HG02610 (cell line): ENCODE results near the gene COL20A1.

Source experiments
- ATAC-seq: cut with Tn5 transposase; IDR thresholded peaks from one replicate; pipeline ENCODE4 v1.9.1; 2021; ENCODE audit warnings: mild to moderate bottlenecking, moderate library complexity; ENCODE audit not compliant: unreplicated experiment

COL20A1 gene

DNA sequence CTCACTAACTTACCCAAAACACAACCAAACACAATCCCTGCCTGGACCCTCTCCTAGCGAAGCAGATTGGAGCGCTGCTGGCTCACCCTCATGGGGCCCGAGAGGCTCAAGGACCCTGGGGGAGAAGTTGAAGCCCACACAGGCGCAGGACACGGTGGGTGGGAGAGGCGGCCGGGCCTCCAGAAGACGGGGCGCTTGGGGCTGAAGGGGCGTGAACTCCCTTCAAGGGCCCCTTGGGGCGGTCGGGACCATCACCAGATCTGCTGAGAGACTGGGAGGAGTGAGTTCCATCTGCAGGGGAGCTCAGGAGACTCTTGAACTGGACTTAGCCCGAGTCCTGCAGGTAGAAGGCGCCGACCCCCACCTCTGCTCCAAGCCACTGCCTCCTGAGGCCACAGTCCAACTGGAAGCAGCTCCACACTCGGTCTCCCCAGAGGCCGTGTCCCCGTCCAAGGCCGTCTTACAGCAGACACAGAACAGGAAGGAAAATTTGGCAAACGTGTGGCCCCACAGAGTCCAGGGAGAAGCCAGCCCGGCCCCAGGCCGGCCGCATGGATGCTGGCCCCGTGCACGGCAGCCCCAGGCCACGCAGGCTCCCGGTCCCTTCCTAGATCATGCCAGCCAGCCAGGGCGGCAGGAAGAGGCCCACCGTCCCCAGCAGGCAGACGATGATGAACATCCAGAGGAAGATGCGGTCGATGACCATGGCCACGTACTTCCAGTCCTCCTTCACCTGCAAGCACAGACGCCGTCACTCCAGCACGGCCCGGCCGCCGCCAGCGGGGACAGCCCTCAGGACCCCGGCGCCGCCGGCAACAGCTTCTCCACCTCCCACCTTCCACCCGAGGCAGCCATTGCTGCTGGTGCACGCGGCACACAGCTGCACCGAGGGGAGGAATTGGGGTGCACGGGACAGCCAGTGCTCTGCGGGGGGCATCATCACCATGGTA, 53.4 kb downstream of the COL20A1 start:
- no peak for ATAC-seq

DNA sequence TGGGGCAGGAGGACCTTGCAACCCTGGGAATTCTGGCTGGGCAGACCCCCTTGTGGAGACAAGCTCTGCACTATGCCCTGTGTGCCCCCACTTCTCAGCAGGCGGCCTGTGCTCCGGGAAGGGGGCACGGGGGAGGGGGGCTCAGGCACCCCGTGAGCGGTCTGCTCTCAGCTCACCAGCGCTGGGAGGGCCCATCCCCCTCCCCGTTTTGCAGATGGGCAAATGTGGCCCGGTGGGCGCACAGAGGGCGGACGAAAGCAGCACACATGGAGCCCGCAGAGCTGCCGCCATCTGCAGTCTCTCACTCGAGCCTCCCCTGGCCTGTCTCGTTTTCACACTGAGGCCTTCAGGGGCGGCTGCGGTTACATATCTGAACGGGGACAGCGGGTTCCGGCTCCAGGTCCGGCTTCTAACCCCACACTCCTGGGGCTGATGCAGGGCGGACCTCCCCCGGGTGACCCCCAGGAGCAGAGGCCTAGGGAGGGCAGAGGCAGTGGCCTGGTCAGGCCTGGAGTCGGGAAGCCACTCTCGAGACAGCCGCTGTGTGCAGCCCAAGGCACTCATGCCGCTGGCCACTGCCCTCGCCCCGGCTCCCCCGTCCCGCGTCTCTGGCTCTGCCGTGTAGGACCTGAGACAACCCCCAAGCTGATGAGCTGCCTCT, 54.2 kb downstream of the COL20A1 start:
- ATAC-seq, result no peak

GRCh38 chr20:63347950-63348827, 55.2 kb downstream of the COL20A1 start:
- no peak for ATAC-seq

DNA sequence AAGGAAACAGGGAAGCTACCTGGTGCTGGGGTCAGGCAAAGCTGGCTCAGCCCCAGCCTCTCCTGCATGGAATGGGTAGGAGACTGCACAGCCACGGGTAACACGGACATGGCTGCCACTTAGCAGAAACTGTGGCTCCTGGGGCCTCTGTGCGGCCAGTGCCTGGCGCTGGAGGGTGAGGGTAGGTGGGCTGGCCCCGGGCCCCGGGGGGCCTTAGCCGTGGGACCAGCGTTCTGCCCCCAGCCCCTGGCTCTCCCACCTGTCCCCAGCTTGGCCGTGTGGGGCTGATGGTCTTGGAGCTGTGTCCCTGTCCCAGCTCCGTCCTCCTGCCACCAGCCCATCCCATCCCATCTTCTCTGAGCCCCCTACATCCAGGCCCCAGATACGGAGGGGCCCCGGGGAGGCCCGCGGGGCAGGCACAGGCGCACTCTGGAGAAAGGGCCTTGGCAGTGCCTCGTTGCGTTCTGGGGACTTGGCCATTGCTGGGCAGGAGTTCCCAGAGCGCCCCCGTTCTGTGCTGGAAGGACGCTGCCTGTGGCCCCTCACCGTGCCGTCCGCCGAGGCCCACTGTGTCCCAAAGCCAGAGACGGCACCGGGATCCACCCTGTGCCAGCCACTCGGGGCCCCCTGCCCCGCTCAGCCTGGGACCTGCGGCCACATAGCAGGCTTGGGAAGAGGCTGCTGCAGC, 56.0 kb downstream of the COL20A1 start:
- ATAC-seq, result no peak

- ATAC-seq, result no peak
Observed at GRCh38 chr20:63349516-63349895, 56.5 kb downstream of the COL20A1 start.

GRCh38 chr20:63350196-63350595, 57.2 kb downstream of the COL20A1 start:
- ATAC-seq, result no peak

- no peak for ATAC-seq
Observed at GRCh38 chr20:63350597-63351325, 57.8 kb downstream of the COL20A1 start.

DNA sequence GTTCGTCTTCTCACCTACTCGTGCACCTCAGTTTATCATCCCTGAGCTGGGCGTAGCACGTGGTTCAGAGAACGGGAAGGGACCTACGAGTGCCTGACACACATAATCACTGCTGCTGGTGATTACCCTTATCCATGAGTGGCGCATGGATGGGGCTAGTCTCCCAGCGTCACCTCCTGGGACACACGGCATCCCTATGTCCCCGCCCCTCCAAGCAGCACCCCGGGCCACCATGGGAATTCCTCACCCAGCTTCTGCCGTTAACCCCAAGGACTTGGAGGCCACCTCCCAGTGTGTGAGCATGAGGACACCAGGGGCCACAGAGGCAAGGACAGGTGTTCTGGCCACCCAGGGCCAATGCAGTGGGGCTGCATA, 58.3 kb downstream of the COL20A1 start:
- no peak for ATAC-seq

DNA sequence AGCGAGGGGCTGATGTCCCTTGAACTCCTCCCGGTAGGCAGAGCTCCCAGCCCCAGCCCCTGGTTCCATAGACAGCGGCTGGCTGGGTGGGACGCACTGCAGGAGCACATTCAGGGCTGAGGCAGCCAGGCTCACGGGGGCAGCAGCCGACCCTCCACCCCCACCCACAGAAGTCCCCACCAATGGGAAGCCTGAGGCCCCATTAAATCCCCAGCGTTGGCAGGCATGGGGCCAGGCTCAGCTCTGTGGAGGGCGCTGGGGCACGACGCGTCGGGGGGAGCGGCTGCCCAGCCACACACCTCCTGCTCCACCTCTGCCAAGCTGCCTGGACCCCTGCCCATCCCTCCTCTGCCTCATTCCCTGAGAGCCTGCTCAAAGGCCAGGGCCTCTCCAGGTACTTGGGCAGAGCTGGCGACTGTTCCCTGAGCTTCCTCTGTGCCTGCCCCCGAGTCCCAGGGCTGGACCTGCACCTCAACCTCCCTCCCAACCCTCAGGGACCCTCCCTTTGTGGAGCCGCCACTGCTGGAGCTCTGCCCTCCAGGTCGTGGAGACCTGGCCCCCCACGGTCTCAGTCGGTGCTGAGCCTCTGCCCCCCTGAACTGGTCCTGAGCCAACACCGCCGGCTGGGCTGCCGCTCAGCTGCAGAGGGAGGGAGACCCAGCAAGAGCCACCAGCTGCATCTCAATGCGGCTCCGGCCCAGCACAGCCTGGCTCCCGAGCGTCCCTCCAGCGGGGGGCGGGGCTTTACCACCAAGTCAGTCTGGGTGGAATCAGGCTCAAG, 59.0 kb downstream of the COL20A1 start:
- no peak for ATAC-seq

DNA sequence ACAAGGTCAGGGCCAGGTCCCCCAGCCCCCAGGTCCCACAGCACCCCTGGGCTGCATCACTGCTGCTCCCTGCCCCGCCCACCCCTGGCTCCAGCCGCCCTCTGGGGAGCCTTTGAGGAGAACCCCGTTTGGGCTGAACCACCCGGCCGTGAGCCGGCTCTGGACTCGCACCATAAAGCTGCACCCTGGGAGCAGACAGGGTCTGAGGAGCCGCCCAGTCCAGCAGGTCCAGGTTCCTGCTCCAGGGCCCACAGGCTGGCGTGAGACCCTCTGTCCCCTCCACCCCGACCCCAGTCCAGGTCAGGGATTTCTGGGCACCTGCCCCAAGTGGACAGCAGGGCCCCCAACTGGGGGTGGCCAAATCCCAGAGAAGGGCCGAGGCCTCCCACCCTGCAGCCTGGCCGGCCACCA, 59.8 kb downstream of the COL20A1 start:
- no peak for ATAC-seq

GRCh38 chr20:63354636-63355350, 61.8 kb downstream of the COL20A1 start:
- no peak for ATAC-seq

- no peak for ATAC-seq
Observed at GRCh38 chr20:63355781-63356295, 62.9 kb downstream of the COL20A1 start.

DNA sequence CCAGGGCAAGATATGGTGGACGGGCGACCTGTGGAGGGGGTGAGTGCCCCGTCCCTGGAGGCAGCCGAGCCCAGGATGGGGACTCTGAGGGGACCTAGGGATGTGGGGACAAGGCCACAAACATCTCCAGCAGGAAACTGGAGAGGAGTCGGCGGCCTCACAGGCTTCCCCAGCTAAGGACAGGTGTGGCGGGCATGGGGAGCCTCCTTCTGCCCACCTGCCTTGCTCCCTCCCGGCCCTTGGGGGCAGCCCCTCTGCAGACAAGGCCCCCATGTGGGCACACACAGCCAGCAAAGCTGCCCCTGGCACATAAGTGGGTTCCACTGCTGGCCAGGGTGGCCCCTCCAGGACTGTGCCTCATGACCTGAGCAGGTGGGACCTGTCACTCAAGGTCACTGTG, 63.5 kb downstream of the COL20A1 start:
- ATAC-seq, result no peak

GRCh38 chr20:63356931-63357879, 64.2 kb downstream of the COL20A1 start:
- ATAC-seq, result no peak

DNA sequence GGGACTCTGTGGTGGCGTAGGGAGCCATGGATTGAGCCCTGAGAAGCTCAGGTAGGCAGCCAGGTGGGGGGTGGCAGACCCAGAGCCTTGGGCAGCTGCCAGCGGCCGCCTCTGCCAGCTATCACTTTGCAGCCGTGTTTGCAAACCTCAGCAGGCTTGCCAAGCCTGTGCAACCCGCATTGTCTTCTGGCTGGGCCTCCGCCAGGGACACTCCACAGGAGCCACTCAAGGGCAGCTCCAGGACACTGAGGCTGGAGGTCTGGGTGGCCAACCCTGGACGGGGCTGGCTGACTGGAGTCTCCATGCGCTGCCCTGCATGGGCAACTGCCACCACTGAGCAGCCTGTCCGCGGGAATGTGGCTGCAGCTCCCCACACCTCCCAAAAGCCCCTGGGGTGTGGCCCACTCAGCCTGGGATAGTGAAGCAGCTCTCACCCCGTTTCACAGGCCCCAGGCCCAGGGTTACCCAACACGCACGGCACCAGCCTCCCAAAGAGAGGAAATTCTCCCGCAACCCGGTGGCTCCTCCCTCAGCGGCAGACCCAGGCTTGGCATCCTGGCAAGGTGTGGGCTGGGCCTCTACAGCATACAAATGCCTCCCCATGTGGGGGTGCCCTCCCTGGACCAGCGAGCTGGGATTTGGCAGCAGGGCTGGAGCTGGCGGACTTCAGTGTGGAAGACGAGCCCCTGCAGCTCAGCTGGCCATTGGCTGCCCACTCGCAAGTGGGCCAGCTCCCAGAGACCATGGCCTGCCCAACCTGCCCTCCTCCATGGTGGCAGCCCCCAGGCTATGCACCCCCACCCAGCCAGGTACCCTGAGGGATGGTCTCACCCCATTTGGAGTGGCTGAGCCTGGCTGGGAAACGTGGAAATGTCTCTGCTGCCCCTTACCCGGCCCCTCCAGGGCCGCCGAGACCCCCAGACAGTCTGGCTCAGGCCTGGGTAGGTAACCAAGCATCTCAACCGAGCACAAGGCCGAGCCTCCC, 65.2 kb downstream of the COL20A1 start:
- ATAC-seq, result no peak
